GM21529 (cell line): ENCODE results near the gene ULK1.
"Not testable (repeated sequence)": the region's sequence is repeated elsewhere in the genome, so short reads cannot be mapped to it uniquely, and the experiment has no call there.

Experiments used
- ATAC-seq: cut with Tn5 transposase; IDR thresholded peaks from one replicate; pipeline ENCODE4 v1.9.1; 2021; ENCODE audit not compliant: unreplicated experiment

Gene ULK1

GRCh38 chr12:131961328-131961727 lies 66.9 kb downstream of the ULK1 start:
- not testable (repeated sequence) for ATAC-seq

GRCh38 chr12:131962069-131962468 lies 67.6 kb downstream of the ULK1 start:
- ATAC-seq: no peak

- no peak for ATAC-seq
Measured at GRCh38 chr12:131963381-131963780, 69.0 kb downstream of the ULK1 start.

- ATAC-seq: no peak
Measured at GRCh38 chr12:131965073-131965472, 70.7 kb downstream of the ULK1 start.

- no peak for ATAC-seq
Measured at GRCh38 chr12:131971226-131971625, 76.8 kb downstream of the ULK1 start.
